IPS DF 6.9 (cell line): Measurements from ENCODE around the gene KIF3A.

Source experiments
- DNase-seq: peaks from one replicate; pipeline ENCODE4 v3.0.0-alpha.2; 2013; ENCODE audit warnings: low read depth, low spot score
- H3K27ac ChIP-seq: one replicate; pipeline ENCODE4 v1.5.1; 2013; ENCODE audit warnings: low read length, control low read depth
- H3K27me3 ChIP-seq: 2 replicates; pipeline ENCODE4 v1.6.1; 2013; ENCODE audit warnings: mild to moderate bottlenecking, low read length; ENCODE audit not compliant: control insufficient read depth, insufficient read depth
- H3K36me3 ChIP-seq: 2 replicates; pipeline ENCODE4 v1.6.1; 2013; ENCODE audit warnings: low read length; ENCODE audit not compliant: control insufficient read depth, insufficient read depth
- H3K4me1 ChIP-seq: 2 replicates; pipeline ENCODE4 v1.6.1; 2013; ENCODE audit warnings: low read length; ENCODE audit not compliant: control insufficient read depth, insufficient read depth
- H3K4me3 ChIP-seq: 2 replicates; pipeline ENCODE4 v1.5.1; 2013; ENCODE audit warnings: mild to moderate bottlenecking, low read length
- H3K9me3 ChIP-seq: 2 replicates; pipeline ENCODE4 v1.6.1; 2013; ENCODE audit warnings: low read length, inconsistent platforms; ENCODE audit not compliant: control insufficient read depth, insufficient read depth
- WGBS: extraction: QIAGEN DNeasy Blood & Tissue Kit; methylation state at CpG from one replicate; pipeline ENCODE4 v1.1.7; 2013; ENCODE audit warnings: mixed read lengths, missing lambda C conversion rate; ENCODE audit not compliant: insufficient read length, insufficient coverage; 5-methylcytosine and 5-hydroxymethylcytosine counted together

The KIF3A gene

GRCh38 chr5:132678735-132679134, 58.6 kb downstream of the KIF3A start:
- Histone ChIP-seq H3K4me1 (no peaks in the 10 kb centered on the region), H3K27me3 (no peaks in the 10 kb centered on the region), H3K36me3 (no peaks in the 10 kb centered on the region), H3K9me3 (no peaks in the 10 kb centered on the region), H3K4me3 (no peak overlapping the region), H3K27ac (no peak overlapping the region)
- no peak for DNase-seq
- no CpG with 5 or more reads among the region's 1 CpG for WGBS

GRCh38 chr5:132677682-132678400, 59.5 kb downstream of the KIF3A start:
- Histone ChIP-seq H3K27me3 (no peaks in the 10 kb centered on the region), H3K36me3 (no peaks in the 10 kb centered on the region), H3K4me3 (no peak overlapping the region), H3K9me3 (no peaks in the 10 kb centered on the region), H3K27ac (no peak overlapping the region), H3K4me1 (no peaks in the 10 kb centered on the region)
- no peak for DNase-seq
- WGBS: no CpG with 5 or more reads among the region's 15 CpGs

GRCh38 chr5:132677191-132677590, 60.2 kb downstream of the KIF3A start:
- no CpG with 5 or more reads among the region's 7 CpGs for WGBS
- H3K27ac ChIP-seq: no peak overlapping the region
- H3K4me1 ChIP-seq: no peaks in the 10 kb centered on the region

GRCh38 chr5:132675936-132676689, 61.2 kb downstream of the KIF3A start:
- no CpG with 5 or more reads among the region's 11 CpGs for WGBS
- no peaks in the 10 kb centered on the region for H3K4me1 ChIP-seq
- no peak for DNase-seq
- H3K27ac ChIP-seq: no peak overlapping the region
- H3K27me3 ChIP-seq: no peaks in the 10 kb centered on the region
- H3K9me3 ChIP-seq: no peaks in the 10 kb centered on the region
- no peak overlapping the region for H3K4me3 ChIP-seq
- H3K36me3 ChIP-seq: no peaks in the 10 kb centered on the region

More at GRCh38 chr5:132677191-132677590, 60.2 kb downstream of the KIF3A start:
- Histone ChIP-seq H3K9me3 (no peaks in the 10 kb centered on the region), H3K27me3 (no peaks in the 10 kb centered on the region), H3K36me3 (no peaks in the 10 kb centered on the region), H3K4me3 (no peak overlapping the region)
- DNase-seq: no peak

- Histone ChIP-seq H3K4me1 (peaks cover 1% of the 10 kb centered on the region; the same call in 1 of the 2 replicates), H3K36me3 (no peaks in the 10 kb centered on the region), H3K27ac (no peak overlapping the region), H3K4me3 (no peak overlapping the region), H3K27me3 (no peaks in the 10 kb centered on the region), H3K9me3 (no peaks in the 10 kb centered on the region)
- no CpG with 5 or more reads among the region's 13 CpGs for WGBS
- no peak for DNase-seq
These were observed 62.5 kb downstream of the KIF3A start for GRCh38 chr5:132674671-132675506.

GRCh38 chr5:132673939-132674630, 63.3 kb downstream of the KIF3A start, which contains the start of gene IL4:
TSS of gene IL4 (plus strand) at chr5:132673989. CDS start at chr5:132674051, 62 bp downstream.
- Histone ChIP-seq H3K4me1 (peaks cover 1% of the 10 kb centered on the region; the same call in 1 of the 2 replicates), H3K27me3 (no peaks in the 10 kb centered on the region), H3K27ac (no peak within 1 kb of the TSS), H3K4me3 (no peak within 1 kb of the TSS), H3K36me3 (no peaks in the 10 kb centered on the region), H3K9me3 (no peaks in the 10 kb centered on the region)
- WGBS: no CpG with 5 or more reads among the region's 14 CpGs
- DNase-seq: no peak

GRCh38 chr5:132673488-132673887, 63.9 kb downstream of the KIF3A start:
- Histone ChIP-seq H3K4me3 (no peak overlapping the region), H3K27ac (no peak overlapping the region), H3K36me3 (no peaks in the 10 kb centered on the region), H3K4me1 (peaks cover 1% of the 10 kb centered on the region; the same call in 1 of the 2 replicates), H3K27me3 (no peaks in the 10 kb centered on the region), H3K9me3 (no peaks in the 10 kb centered on the region)
- no peak for DNase-seq
- WGBS: no CpG with 5 or more reads among the region's 1 CpG

GRCh38 chr5:132671000-132671399, 66.3 kb downstream of the KIF3A start:
- Histone ChIP-seq H3K4me3 (no peak overlapping the region), H3K4me1 (peaks cover 1% of the 10 kb centered on the region; the same call in 1 of the 2 replicates), H3K27ac (no peak overlapping the region), H3K9me3 (no peaks in the 10 kb centered on the region), H3K36me3 (no peaks in the 10 kb centered on the region), H3K27me3 (no peaks in the 10 kb centered on the region)
- no peak for DNase-seq
- no CpG with 5 or more reads among the region's 3 CpGs for WGBS

- H3K27ac ChIP-seq: no peak overlapping the region
- no peak overlapping the region for H3K4me3 ChIP-seq
- no peak for DNase-seq
- H3K36me3 ChIP-seq: no peaks in the 10 kb centered on the region
- peaks cover 1% of the 10 kb centered on the region; the same call in 1 of the 2 replicates for H3K4me1 ChIP-seq
- no peaks in the 10 kb centered on the region for H3K27me3 ChIP-seq
- WGBS: no CpG with 5 or more reads among the region's 16 CpGs
- H3K9me3 ChIP-seq: no peaks in the 10 kb centered on the region
These were observed 67.1 kb downstream of the KIF3A start for GRCh38 chr5:132669966-132670882.
